Colonic mucosa (tissue), 4 donors: Measurements from ENCODE around the gene ARHGAP26. TPM values are rescaled to one million over a fixed set of nuclear protein-coding genes. Genes with fewer than 3 reads are reported as not detected.

ENCODE experiments used
- DNase-seq: peaks from one replicate; pipeline ENCODE4 v3.0.0-alpha.2; 2020
- H3K27ac ChIP-seq: fragments of 200-600 bp; one replicate; pipeline ENCODE4 v1.8.0; 2021
- H3K27me3 ChIP-seq: fragments of 200-600 bp; one replicate; pipeline ENCODE4 v1.8.0; 2021
- H3K36me3 ChIP-seq: fragments of 200-600 bp; one replicate; pipeline ENCODE4 v1.8.0; 2021
- H3K4me1 ChIP-seq: fragments of 200-600 bp; one replicate; pipeline ENCODE4 v1.8.0; 2021; ENCODE audit warnings: mild to moderate bottlenecking
- H3K4me3 ChIP-seq: fragments of 200-600 bp; one replicate; pipeline ENCODE4 v1.8.0; 2021
- H3K9ac ChIP-seq, 2 donors: one replicate each; pipeline ENCODE4 v1.7.0; 2013; ENCODE audit warnings: control low read depth in 2 of 2, low read depth in 2 of 2, low read length in 2 of 2
- H3K9me3 ChIP-seq: fragments of 200-600 bp; one replicate; pipeline ENCODE4 v1.8.0; 2021
- intact Hi-C: fragments of 100-400 bp; cut with DNase I; formaldehyde crosslinking; loops from one replicate; pipeline ENCODE4 v1.14.1; 2022
- total RNA-seq, 2 donors: library from RNA; stranded (reverse); fragmentation: NEBNext Ultra II Directional in 1 of 2; extraction: Animal tissue kit (Norgen Biotek cat#: 25700) in 1 of 2; gene quantifications; one replicate each; pipeline ENCODE4 v1.2.1, GENCODE V29; 2021
- TF ChIP-seq, protein P1 (sequence below): fragments of 200-600 bp; IDR thresholded peaks from one replicate; pipeline ENCODE4 v1.8.0; 2022; ENCODE audit warnings: antibody characterized with exemption, mild to moderate bottlenecking
- donor health status: healthy.
- donor health status: DM: no; HTN: no; CAD: no.
- donor health status: DM: no; HTN: no; CAD: no.

Gene ARHGAP26
- total RNA-seq, 2 donors from 2014 or later = 59.1 to 74.0 TPM

GRCh38 chr5:142780871-142781270 is 10.7 kb downstream of the ARHGAP26 start:
- TF ChIP-seq, protein P1, sequence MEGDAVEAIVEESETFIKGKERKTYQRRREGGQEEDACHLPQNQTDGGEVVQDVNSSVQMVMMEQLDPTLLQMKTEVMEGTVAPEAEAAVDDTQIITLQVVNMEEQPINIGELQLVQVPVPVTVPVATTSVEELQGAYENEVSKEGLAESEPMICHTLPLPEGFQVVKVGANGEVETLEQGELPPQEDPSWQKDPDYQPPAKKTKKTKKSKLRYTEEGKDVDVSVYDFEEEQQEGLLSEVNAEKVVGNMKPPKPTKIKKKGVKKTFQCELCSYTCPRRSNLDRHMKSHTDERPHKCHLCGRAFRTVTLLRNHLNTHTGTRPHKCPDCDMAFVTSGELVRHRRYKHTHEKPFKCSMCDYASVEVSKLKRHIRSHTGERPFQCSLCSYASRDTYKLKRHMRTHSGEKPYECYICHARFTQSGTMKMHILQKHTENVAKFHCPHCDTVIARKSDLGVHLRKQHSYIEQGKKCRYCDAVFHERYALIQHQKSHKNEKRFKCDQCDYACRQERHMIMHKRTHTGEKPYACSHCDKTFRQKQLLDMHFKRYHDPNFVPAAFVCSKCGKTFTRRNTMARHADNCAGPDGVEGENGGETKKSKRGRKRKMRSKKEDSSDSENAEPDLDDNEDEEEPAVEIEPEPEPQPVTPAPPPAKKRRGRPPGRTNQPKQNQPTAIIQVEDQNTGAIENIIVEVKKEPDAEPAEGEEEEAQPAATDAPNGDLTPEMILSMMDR = no peak

DNA sequence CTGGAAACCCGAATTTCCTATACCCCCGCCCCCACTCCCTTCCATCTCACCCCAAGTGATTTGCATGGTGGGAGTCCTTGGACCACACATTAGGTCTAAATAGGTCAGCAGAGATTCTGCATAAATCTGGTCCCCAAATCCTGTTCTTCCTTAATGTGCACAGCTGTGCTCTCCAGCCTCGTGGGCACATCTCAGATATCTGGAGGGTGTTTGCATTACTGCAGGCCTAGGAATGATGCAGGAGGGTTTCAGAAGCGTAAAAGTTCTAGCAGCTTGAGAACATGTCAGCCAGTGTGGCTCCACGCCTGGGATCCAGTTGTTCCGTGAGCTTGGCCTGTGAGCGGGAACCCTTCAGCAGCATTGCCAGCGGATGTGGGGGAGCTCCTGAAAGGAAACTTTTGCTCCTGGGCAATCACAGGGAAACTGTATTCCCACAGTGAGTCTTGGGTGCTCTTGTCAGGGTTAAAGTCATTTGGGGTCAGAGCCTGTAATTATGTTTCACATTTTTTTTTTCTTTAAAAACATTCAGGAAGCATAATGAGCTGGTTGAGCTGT is 12.9 kb downstream of the ARHGAP26 start:
- no peak overlapping the region for H3K27ac ChIP-seq
- TF ChIP-seq, protein P1 = no peak
- H3K36me3 ChIP-seq = no peaks in the 10 kb centered on the region

More at GRCh38 chr5:142780871-142781270, 10.7 kb downstream of the ARHGAP26 start:
- Histone ChIP-seq H3K9ac (no peak overlapping the region), H3K36me3 (no peaks in the 10 kb centered on the region), H3K9me3 (no peaks in the 10 kb centered on the region), H3K27ac (no peak overlapping the region), H3K4me1 (no peaks in the 10 kb centered on the region), H3K27me3 (no peaks in the 10 kb centered on the region), H3K4me3 (no peak overlapping the region)
- intact Hi-C loops = no loop called here
- no peak for DNase-seq

DNA sequence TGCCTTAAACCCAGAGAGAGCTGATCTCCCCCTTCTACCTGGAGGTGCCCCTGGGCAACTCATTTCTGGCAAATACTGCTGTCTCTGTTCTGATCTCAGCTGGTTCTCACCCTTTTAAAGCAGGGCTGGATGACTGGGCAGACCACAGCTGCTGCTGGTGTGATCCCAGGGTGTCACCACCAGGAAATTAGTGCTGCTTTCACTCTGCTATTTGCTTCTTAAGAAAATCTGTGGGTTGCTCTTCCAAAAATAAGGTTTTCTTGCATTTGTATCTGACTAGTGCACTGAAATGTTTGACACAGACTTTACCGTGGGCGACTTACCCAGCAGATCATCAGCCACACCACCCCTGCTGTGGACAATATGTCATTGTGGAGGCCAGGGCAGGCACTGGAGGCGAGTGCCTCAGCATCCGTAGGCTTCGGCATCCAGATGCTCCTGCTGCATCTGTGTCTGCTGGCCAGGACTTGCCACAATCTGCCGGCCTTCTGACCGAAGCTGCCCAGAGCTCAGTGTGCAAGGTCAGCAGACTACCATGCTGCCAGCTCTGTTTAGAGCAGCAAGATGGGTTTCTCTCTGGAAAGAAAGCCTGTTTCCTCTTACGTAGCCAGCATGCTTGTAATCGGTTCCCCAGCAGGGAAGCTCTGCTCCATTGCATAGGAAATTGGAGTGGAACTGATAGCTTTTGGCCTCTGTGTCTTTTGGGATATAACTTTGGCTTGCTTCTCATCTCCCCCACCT is 13.6 kb downstream of the ARHGAP26 start:
- Histone ChIP-seq H3K4me3 (no peak overlapping the region), H3K36me3 (no peaks in the 10 kb centered on the region), H3K27ac (no peak overlapping the region), H3K9me3 (no peaks in the 10 kb centered on the region), H3K9ac (peak overlapping the region in 1 of 2 donors; percentile 36), H3K4me1 (no peaks in the 10 kb centered on the region), H3K27me3 (no peaks in the 10 kb centered on the region)
- TF ChIP-seq, protein P1 = no peak
- intact Hi-C loops = no loop called here
- DNase-seq = no peak

More for the DNA sequence above, 12.9 kb downstream of the ARHGAP26 start:
- H3K9ac ChIP-seq = no peak overlapping the region
- intact Hi-C loops = no loop called here
- no peaks in the 10 kb centered on the region for H3K27me3 ChIP-seq
- H3K4me1 ChIP-seq = no peaks in the 10 kb centered on the region
- no peak for DNase-seq
- H3K4me3 ChIP-seq = no peak overlapping the region
- no peaks in the 10 kb centered on the region for H3K9me3 ChIP-seq

GRCh38 chr5:142784401-142784955 is 14.3 kb downstream of the ARHGAP26 start:
- Histone ChIP-seq H3K4me1 (no peaks in the 10 kb centered on the region), H3K27me3 (no peaks in the 10 kb centered on the region), H3K4me3 (no peak overlapping the region), H3K9me3 (no peaks in the 10 kb centered on the region), H3K27ac (no peak overlapping the region), H3K9ac (peak overlapping the region in 1 of 2 donors; percentile 36), H3K36me3 (no peaks in the 10 kb centered on the region)
- intact Hi-C loops = no loop called here
- TF ChIP-seq, protein P1 = no peak
- DNase-seq = no peak

GRCh38 chr5:142785206-142785605 is 15.0 kb downstream of the ARHGAP26 start:
- Histone ChIP-seq H3K27ac (no peak overlapping the region), H3K9ac (no peak overlapping the region), H3K36me3 (no peaks in the 10 kb centered on the region), H3K27me3 (no peaks in the 10 kb centered on the region), H3K9me3 (no peaks in the 10 kb centered on the region), H3K4me3 (no peak overlapping the region), H3K4me1 (no peaks in the 10 kb centered on the region)
- intact Hi-C loops = no loop called here
- TF ChIP-seq, protein P1 = no peak
- no peak for DNase-seq
